ENCODE measurements around the gene HUWE1.
"Not testable (repeated sequence)": the region's sequence is repeated elsewhere in the genome, so short reads cannot be mapped to it uniquely, and the experiment has no call there.

The HUWE1 gene

GRCh38 chrX:53686151-53686885 lies at the start of gene HUWE1:
TSS of gene HUWE1 (minus strand) at chrX:53686719. CDS start at chrX:53654107, 32,612 bp downstream.
- DNase-seq (ENCODE audit: low read depth in 2 of 3, low spot score in 2 of 3) = peak; percentile 52 to 64 (median 59)

- DNase-seq (ENCODE audit: low read depth in 2 of 3, low spot score in 2 of 3) = no peak
These were observed 46.3 kb upstream of the HUWE1 start for GRCh38 chrX:53732797-53733196.

- no peak for DNase-seq (ENCODE audit: low read depth in 2 of 3, low spot score in 2 of 3)
These were observed 43.2 kb upstream of the HUWE1 start for GRCh38 chrX:53729751-53730150.

GRCh38 chrX:53728506-53728905 lies 42.0 kb upstream of the HUWE1 start:
- no peak for DNase-seq (ENCODE audit: low read depth in 2 of 3, low spot score in 2 of 3)

- no peak for DNase-seq (ENCODE audit: low read depth in 2 of 3, low spot score in 2 of 3)
These were observed 38.4 kb upstream of the HUWE1 start for GRCh38 chrX:53724872-53725271.

GRCh38 chrX:53723381-53723780 lies 36.9 kb upstream of the HUWE1 start:
- DNase-seq (ENCODE audit: low read depth in 2 of 3, low spot score in 2 of 3) = no peak

GRCh38 chrX:53721610-53722009 lies 35.1 kb upstream of the HUWE1 start:
- not testable (repeated sequence) for DNase-seq (ENCODE audit: low read depth in 2 of 3, low spot score in 2 of 3)

- not testable (repeated sequence) for DNase-seq (ENCODE audit: low read depth in 2 of 3, low spot score in 2 of 3)
These were observed 33.1 kb upstream of the HUWE1 start for GRCh38 chrX:53719666-53720065.

GRCh38 chrX:53718073-53718472 lies 31.6 kb upstream of the HUWE1 start:
- DNase-seq (ENCODE audit: low read depth in 2 of 3, low spot score in 2 of 3) = no peak

GRCh38 chrX:53717205-53717604 lies 30.7 kb upstream of the HUWE1 start:
- DNase-seq (ENCODE audit: low read depth in 2 of 3, low spot score in 2 of 3) = no peak

GRCh38 chrX:53716328-53717088 lies 30.0 kb upstream of the HUWE1 start:
- no peak for DNase-seq (ENCODE audit: low read depth in 2 of 3, low spot score in 2 of 3)

- DNase-seq (ENCODE audit: low read depth in 2 of 3, low spot score in 2 of 3) = no peak
These were observed 28.9 kb upstream of the HUWE1 start for GRCh38 chrX:53715346-53715924.

GRCh38 chrX:53714580-53715345 lies 28.2 kb upstream of the HUWE1 start:
- DNase-seq (ENCODE audit: low read depth in 2 of 3, low spot score in 2 of 3) = peak in 2 of 3 experiments; percentile 23 to 38

- DNase-seq (ENCODE audit: low read depth in 2 of 3, low spot score in 2 of 3) = no peak
These were observed 27.6 kb upstream of the HUWE1 start for GRCh38 chrX:53713987-53714579.

GRCh38 chrX:53711436-53711835 lies 24.9 kb upstream of the HUWE1 start:
- no peak for DNase-seq (ENCODE audit: low read depth in 2 of 3, low spot score in 2 of 3)

- no peak for DNase-seq (ENCODE audit: low read depth in 2 of 3, low spot score in 2 of 3)
These were observed 18.3 kb upstream of the HUWE1 start for GRCh38 chrX:53704854-53705253.

GRCh38 chrX:53704294-53704693 lies 17.8 kb upstream of the HUWE1 start:
- no peak for DNase-seq (ENCODE audit: low read depth in 2 of 3, low spot score in 2 of 3)

GRCh38 chrX:53695946-53696549 lies 9.5 kb upstream of the HUWE1 start:
- no peak for DNase-seq (ENCODE audit: low read depth in 2 of 3, low spot score in 2 of 3)

- DNase-seq (ENCODE audit: low read depth in 2 of 3, low spot score in 2 of 3) = no peak
These were observed 8.1 kb upstream of the HUWE1 start for GRCh38 chrX:53694642-53695041.

GRCh38 chrX:53688300-53688699 lies 1.8 kb upstream of the HUWE1 start:
- DNase-seq (ENCODE audit: low read depth in 2 of 3, low spot score in 2 of 3) = no peak

- DNase-seq (ENCODE audit: low read depth in 2 of 3, low spot score in 2 of 3) = no peak
These were observed 808 bp downstream of the HUWE1 start for GRCh38 chrX:53685711-53686110.
